Activated T-helper 1 cell treated with anti-CD3 and anti-CD28 coated beads, Interleukin-2, amount 50 U/mL, for 16 hours (primary cell): ENCODE data around the gene C5.
"Not testable (repeated sequence)": the region's sequence is repeated elsewhere in the genome, so short reads cannot be mapped to it uniquely, and the experiment has no call there.

Experiments used
- DNase-seq, 2 donors: peaks; one replicate each; pipeline ENCODE4 v3.0.0-alpha.2; 2020; ENCODE audit warnings: low read depth in 1 of 2, low spot score in 1 of 2

Gene C5

DNA sequence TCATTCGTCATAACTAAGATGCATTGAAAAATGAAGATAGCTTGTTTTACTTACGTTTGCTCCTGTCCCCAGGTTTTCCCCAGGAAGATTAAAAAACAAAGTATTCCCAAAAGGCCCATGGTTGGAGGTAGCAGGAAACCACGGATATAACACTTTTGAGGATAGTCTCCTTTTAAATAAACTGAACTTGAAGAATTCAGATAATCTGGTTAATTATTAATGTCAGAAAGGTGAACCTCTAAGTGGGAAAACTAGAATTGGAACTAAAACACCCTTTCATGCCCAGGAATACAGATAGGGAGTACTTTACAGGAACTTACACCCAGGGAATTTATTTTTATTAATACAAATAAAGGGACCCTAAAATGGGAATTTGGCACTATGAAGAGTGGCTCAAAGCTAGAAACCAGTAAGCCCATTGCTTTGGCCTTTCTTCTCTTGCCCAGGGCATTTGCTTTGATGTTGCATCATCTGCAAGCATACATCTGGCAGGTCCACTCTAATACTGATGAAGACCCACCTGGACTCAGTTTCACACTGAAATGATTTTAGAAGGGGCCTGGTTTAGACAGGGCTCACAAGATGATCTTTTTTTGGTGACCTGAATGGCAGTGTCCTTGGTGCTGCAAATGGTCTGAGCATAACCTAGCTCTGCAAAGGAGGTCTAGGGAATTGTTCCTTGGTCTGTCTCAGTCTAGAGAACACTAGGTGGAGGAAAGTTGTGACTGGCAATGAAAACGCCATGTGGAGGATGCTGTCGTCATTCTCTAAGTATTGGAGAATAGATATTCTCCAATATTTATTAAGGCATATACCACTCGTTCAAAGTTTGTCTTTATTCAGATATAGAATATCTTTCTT lies at the start of gene C5:
C5 (minus strand) TSS at position 148 of the 861 bp plus-strand sequence; CDS start at position 119, 29 bp downstream.
- no peak for DNase-seq

DNA sequence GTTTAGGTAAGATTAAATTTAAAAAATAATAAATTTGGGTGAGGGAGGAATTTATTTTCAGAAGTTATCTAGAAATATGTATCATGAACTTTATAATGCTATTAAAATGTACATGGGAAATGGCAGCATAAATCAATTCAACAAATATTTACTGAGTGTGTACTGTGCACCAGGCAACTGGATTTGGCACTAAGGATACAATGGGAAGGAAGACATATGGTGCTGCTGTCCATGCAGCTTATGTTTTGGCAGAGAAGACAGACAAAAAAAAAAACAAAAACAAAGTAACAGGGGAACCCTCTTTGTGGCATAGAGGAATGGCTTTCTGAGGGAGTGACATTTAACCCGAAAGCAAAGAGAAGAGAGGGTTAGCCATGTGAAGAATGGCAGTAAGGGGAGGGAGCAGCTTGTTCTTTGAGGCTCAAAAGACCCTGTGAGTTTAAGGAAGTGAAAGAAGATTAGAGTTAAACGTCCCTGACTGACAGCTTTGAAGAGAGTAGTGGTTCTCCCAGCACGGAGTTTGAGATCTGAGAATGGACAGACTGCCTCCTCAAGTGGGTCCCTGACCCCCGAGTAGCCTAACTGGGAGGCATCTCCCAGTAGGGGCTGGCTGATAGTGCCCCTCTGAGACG lies 48.6 kb upstream of the C5 start:
- no peak for DNase-seq

DNA sequence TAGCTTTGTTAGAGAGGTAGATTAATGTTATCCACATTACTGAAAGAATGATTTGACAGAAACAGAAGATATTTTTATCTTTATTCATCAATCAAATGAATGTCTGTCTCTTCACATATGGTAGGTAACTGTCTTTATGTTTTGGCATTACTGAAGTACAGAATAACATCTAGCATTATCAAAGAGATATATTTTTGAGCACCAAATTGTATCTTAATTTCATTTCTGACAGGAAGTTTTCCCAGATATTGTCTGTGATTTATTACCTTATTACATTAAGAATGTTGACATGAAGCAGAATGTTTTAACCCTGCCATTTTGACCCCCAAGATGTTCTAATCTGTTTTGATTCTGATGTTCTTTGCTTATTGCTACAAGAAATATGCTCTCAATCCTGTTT lies 45.0 kb upstream of the C5 start:
- DNase-seq, result no peak

DNA sequence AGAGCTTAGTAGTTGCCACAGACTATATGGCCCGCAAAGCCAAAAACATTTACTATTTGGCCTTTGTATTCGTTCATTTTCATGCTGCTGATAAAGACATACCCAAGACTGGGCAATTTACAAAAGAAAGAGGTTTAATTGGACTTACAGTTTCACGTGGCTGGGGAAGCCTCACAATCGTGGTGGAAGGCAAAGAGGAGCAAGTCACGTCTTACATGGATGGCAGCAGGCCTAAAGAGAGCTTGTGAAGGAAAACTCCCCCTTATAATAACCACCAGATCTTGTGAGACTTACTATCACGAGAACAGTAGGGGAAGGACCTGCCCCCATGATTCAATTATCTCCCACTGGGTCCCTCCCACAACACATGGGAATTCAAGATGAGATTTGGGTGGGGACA lies 40.7 kb upstream of the C5 start:
- DNase-seq, result not testable (repeated sequence)

DNA sequence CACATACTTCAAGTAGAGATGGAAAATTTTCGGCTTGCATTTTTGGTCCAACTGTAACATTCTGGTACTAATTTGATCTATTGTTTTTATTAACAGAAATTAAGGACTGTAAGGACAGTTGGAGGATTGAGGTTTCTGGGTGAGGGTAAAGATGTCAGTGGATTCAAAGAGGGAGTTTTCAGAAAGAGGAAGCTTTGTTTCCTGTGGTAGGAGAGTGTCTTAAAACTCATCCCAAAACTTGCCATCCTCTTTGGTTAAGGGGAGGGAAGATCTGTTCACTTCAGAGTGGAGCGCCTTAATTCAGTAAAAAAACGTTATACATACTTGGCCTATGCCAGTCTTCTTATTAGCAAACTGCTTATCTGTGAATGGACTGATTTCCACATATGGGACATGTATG lies 38.5 kb upstream of the C5 start:
- DNase-seq, result no peak

DNA sequence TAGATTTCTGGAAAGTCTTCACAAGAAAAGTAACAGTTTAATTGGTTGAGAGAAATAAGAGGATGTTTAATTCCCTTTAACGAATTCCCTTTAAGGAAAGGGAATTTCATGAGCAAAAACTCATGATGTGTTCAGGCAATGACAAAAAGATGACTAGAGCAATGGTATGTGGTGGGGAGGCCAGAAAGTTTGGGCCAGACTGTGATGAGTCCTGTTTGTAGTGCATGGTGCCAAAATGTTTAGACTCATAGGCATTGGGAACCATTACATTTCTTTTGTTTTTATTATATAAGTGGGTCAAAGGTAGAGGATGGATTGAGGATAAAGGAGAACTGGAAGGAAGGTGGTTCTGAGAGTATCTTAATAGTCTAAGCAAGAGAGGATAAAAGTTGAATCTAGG lies 35.6 kb upstream of the C5 start:
- no peak for DNase-seq

DNA sequence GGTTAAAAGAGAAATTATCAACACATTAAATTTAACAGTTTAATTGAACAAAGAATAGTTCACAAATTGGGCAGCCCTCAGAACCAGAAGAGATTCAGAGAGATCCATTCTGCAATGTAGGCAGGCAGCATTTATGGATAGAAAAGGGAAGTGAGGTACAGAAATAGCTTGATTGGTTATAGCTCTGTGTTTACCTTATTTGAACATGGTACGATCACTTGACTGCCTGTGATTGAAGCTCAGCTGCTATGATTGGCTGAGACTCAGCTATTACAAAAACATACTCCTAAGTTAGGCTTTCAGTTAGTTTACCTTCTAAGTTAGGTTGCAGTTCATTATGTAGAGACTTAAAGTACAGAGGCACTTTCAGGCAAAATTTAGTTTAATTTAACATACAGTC lies 32.0 kb upstream of the C5 start:
- no peak for DNase-seq

DNA sequence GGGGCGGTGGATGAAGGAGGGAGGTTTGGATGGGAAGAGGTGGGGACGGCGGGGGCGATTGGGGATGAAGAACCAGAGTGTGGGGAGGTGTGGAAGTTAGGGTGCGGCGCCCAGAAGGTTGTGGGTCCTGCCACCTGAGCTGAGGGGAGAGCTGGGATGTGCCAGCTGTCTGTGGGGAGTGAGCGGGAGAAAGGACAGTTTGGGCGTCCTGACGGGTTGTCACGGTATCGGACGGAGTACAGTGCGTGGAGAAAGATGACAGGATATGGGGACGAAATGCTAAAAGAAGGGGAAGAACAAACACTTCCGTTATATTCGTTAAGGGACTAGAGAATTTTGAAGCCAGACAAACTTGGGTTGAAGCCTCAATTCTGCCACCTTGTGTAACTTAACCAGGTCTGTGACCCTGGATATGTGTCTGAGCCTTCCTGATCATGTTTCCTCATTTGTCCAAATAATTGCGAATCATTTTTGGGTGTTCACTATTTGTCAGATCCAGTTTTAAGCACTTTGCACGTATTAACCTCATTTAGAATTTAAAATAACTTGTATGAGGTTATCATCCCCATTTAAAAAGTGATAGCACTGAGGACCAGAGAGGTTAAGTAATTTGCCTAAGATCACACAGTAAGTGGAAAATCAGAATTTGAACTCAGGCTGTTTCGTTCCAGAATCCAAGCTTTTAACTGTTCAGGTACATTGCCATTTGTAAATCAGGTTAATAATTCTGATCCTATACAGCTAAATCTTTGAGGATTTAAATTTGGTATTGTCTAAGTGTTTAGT lies 25.4 kb upstream of the C5 start:
- DNase-seq, result no peak

DNA sequence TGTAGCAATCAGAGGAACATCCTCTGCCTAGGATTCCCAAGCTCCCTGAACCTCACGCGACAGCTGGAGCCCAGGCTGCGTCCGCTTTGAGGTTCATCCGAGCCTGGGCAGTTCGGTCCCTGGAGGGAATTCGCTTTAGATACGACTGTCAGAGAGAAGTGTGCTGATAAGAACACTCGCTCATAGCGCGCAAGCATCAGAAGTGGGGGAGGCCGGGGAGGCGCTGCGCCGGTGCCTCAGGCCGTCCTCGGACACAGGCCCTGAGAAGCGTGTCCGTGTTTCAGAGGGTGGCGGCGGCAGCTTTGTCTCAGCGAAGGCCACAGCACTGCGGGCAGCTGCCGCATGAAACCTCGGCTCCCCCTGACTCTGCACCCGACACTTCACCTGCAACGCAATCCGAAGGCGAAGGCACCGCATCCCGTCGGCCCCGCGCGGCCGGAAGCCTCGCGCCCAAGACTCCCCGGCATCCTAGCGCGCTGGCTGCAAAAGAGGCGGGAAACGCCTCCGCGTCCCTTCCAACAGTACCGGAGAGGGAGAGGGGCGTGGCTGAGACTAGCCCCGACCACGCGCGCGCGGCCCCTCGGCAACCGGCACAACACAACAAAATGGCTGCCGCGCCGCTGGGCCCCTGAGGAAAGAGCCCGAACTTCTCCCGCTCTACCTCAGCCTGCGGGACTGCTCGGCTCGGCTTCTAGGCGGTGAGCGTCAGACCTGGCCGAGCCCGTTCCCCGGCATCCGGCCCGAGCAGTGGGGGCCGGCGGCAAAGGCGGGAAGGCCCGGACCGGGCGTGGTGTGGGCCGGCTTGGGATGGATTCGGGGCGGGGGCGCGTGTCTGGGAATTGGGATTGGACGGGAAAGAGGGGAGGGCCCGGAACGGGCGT lies 24.5 kb upstream of the C5 start, which contains the start of gene CNTRL:
CNTRL (plus strand) TSS at position 586 of the 881 bp plus-strand sequence. CDS start 13,372 bp downstream, outside the sequence.
- DNase-seq, result peak; percentile 64 to 79

DNA sequence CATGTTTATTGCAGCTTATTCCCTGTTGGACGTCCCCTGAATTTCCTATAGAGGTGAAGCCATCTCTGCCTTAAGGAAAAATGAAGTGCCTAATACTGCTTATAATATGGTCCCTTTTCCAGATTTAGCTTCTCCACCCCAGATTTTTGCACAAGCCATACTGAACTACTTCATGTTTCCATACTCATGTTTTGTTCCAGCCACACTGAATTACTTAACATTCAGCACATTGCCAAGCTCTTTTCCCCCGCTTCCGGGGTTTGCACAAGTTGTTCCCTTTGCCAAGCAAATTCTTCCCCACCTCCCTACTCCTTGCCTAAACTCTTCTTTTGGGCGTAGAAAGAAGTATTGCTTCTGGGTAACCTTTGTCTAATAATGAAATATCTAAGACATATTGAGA lies 23.0 kb upstream of the C5 start:
- DNase-seq, result no peak

DNA sequence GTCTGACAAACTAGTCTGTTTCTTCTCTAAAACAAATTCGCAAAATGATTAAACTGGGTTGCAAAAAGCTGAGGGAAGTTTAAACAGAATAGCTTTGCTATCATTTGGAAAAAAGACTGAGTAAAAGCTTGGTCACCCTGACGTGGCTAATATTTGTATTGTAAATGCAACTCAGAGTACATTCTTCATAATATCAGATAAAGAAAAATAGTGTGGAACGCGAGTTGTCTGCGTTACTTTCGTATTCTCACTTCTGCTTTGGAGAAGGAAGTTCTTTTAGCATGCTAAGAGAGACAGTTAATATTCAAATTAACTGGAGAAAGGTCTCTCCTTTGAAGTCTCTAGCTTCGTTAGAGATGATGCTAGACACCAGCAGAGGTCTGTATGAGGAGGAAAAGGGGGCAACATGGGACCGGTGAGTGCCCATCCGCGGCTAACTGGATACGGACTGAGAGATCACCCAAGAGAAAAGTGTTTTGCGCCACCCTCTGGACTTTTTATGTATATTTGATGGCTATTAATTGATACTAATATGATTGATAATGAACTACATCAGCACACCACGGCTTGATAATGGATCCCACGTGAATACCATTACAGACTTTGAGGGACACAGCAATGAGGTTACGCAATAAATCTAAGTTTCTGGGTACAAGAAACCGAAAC lies 21.8 kb upstream of the C5 start:
- DNase-seq, result no peak

DNA sequence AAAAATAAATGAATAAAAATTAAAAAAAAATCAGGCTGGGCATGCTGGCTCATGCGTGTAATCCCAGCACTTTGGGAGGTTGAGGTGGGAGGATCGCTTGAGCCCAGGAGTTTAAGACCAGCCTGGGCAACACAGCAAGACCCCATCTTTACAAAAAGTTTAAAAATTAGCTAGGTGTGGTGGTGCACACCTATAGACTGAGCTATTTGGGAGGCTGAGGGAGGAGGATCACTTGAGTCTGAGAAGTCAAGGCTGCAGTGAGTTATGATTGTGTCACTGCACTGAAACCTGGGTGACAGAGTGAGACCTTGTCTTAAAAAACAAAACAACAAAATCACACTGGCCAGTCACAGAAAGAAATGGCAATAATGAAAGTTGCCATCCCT lies 21.3 kb upstream of the C5 start:
- DNase-seq, result no peak

DNA sequence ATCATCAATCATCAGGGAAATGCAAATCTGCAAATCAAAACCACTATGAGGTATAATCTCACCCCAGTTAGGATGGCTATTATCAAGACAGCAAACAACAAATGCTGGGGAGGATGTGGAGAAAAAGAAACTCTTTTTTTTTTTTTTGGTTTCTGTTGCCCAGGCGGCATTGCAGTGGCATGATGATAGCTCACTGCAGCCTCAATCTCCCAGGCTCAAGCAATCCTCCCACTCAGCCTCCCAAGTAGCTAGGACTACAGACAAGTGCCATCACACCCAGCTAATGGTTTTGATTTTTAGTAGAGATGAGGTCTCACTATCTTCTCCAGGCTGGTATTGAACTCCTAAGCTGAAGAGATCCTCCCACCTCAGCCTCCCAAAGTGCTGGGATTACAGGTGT lies 19.3 kb upstream of the C5 start:
- DNase-seq, result no peak

DNA sequence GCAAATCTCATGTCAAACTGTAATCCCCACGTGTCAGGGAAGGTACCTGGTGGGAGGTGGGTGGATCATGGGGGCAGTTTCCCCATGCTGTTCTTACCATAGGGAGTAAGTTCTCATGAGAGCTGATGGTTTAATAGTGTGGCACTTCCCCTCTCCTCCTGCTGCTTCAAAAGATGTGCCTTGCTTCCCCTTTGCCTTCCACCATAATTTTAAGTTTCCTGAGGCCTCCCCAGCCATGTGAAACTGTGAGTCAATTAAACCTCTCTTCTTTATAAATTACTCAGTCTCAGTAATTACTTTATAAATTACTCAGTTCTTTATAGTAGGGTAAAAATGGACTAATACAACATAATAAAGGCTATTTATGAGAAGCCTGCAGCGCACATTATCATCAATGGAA lies 17.6 kb upstream of the C5 start:
- DNase-seq, result no peak

DNA sequence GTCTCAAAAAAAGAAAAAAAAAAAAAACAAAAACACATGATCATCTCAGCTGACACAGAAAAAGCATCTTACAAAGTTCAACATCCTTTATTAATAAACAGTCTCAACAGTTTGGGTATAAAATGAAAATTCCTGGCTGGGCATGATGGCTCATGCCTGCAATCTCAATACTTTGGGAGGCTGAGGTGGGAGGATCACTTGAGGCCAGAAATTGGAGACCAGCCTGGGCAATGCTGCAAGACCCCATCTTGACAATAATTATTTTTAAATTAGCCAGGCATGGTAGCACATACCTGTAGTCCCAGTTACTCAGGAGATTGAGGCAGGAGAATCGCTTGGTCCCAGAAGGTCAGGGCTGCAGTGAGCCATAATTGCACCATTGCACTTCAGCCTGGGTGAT lies 16.8 kb upstream of the C5 start:
- no peak for DNase-seq

DNA sequence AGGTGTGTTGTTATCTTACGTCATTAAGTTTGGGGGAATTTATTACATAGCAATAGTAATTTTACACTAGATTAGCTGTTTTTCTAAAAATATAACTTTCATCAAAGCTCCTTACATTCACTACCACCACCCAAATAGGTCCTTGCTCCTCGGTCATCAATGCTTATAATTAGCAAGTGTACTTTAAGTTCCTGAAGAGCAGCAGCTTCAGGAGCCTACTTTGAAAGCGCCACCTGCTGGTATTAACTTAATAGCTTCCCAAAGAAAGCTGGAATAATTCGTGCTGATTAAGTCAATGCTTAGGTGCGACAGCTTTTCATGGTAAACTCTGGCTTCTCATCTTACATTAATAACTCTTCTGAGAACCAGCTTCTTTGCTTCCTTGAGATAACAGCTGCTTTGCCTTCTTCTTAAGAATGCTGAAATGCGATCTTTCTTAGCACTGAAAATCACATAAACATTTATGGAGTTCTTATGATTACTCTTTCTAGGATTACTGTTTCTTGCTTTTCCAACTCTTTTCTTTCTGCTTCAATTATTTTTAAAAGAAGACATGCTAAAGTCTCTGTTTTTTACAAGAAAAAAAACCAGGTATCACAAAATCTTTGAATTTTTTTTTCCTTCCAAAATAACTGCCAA lies 10.0 kb upstream of the C5 start:
- no peak for DNase-seq

DNA sequence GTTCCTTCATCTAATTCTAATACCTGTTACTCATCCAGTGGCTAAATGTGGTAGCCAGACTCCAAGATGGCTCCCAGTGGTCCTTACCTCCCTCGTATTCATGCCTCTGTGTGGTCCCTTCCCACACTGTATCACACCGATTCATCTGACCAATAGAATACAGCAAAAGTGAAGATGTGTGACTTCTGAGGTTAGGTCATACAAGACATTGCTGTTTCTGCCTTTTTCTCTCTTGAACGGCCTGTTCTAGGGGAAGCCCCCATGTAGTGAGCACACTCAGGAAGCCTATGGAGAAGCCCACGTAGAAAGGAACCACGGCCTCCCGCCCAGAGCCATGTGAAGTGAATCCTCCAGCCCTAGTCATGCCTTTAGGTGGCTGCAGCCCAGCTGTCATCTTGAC lies 9.4 kb upstream of the C5 start:
- no peak for DNase-seq

DNA sequence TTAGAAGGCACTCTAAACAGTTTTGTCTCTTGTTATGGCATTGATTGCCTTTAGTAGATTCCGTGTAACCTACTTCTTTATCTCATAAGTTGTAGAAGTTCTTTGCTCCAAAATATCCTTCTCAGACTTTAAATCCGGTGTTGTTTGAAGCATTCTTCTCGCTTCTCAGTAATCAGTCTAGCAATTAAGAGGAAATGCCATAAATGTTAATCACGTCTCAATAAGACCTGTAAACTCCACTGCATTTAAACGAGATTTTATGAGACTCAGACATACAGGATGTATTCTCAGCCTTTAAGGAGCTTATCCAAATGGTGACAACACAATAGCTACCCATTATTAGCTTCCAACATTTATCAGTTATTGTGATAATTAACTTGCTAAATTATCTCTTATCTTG lies 7.7 kb upstream of the C5 start:
- no peak for DNase-seq

DNA sequence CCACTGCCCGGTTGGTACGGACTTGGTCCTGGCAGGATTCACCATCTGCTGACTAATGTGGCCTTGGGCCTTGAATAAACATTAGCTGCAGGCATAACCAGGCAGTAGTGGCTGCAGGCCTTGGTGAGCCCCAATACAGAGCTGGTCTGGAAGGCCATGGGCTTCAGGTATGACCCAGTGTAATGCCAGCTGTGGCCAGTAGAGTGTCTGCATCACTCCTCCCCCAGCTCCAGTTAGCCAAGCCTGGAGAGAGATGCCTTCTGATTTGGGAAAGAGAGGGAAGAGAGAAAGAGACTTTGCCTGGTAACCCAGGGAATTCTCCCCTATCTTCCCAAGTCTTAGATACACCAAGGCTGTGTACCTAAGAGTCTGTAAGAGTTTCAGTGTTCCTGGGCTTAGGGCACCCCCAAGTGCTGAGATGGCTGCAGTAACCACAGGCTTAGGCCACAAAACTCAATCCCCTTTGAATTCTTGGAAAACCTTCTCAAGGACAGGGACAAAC lies 5.6 kb upstream of the C5 start:
- no peak for DNase-seq

DNA sequence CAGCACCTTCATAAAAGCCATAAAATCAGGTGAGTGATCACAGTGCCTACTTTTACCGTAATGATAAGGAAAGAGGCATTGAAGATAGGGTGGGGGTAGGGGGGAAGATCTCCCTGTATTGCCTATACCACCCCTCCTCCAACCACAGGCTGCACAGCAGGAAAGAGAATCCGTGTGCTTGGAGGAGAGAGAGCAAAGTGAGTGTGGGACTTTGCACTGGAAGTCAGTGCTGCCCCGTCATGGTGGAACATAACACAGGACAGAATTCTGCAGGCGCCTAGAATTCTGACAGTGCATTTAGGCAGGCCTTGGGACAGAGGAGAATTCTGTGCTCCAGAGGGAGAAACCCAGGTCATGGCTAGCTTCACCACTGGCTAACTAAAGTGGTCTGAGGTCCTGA lies 3.5 kb upstream of the C5 start:
- DNase-seq, result no peak
